K562 (cell line): Measurements from ENCODE around the gene KRTAP10-6. TPM values are rescaled to one million over a fixed set of nuclear protein-coding genes. Genes with fewer than 3 reads are reported as not detected.

ENCODE experiments used
- BDP1 ChIP-seq: IDR thresholded peaks from 3 replicates; pipeline ENCODE4 v1.6.1; 2011; ENCODE audit not compliant: insufficient read length, insufficient read depth
- CXXC5 ChIP-seq: fragments of 250-450 bp; sonication (Bioruptor Pico); IDR thresholded peaks from 2 replicates; pipeline ENCODE4 v1.8.0; 2022; ENCODE audit warnings: inconsistent platforms, mild to moderate bottlenecking, moderate library complexity
- DNMT1 ChIP-seq: fragments of 450-650 bp; IDR thresholded peaks from 2 replicates; pipeline ENCODE4 v1.6.1; 2016; ENCODE audit warnings: antibody characterized with exemption, mild to moderate bottlenecking
- FOXM1 ChIP-seq, 2 experiments: fragments of 450-650 bp in 1 of 2; sonication (generic) in 1 of 2; formaldehyde crosslinking in 1 of 2; IDR thresholded peaks; 2 replicates each; pipeline versions ENCODE4 v1.6.1 to v1.9.0; 2017 to 2022; ENCODE audit warnings: low read depth in 2 of 2, mild to moderate bottlenecking in 2 of 2, missing genetic modification reagents in 1 of 2, moderate library complexity in 1 of 2
- JUND ChIP-seq, 2 experiments: IDR thresholded peaks; 2 replicates in 1 of 2; 3 replicates in 1 of 2; pipeline ENCODE4 v1.6.1; 2011; ENCODE audit warnings: borderline replicate concordance in 2 of 2, low read depth in 2 of 2, low read length in 2 of 2, improper control_type of control experiment in 1 of 2, missing biosample characterization in 1 of 2, missing genetic modification characterization in 1 of 2, missing genetic modification reagents in 1 of 2
- MECOM ChIP-seq: fragments of 250-450 bp; sonication (Bioruptor Pico); IDR thresholded peaks from 2 replicates; pipeline ENCODE4 v1.8.0; 2022; ENCODE audit warnings: inconsistent platforms
- MEF2D ChIP-seq: conservative IDR thresholded peaks from 2 replicates; pipeline ENCODE4 v1.6.1; 2016; ENCODE audit warnings: low read depth, missing genetic modification characterization, missing compliant biosample characterization
- MYC ChIP-seq, 2 experiments: fragments of 250-450 bp in 1 of 2; sonication (Bioruptor Pico) in 1 of 2; IDR thresholded peaks; 2 replicates each; pipeline versions ENCODE4 v1.5.1 to v1.6.1; 2012 to 2021; ENCODE audit warnings: low read depth in 2 of 2, borderline replicate concordance in 1 of 2, improper control_type of control experiment in 1 of 2, low read length in 1 of 2, mild to moderate bottlenecking in 1 of 2, moderate library complexity in 1 of 2
- NR2C1 ChIP-seq, 2 experiments: fragments of 450-650 bp; IDR thresholded peaks; 2 replicates each; pipeline ENCODE4 v1.6.1; 2017; ENCODE audit warnings: mild to moderate bottlenecking in 2 of 2, antibody characterized with exemption in 1 of 2, inconsistent platforms in 1 of 2, missing compliant biosample characterization in 1 of 2, missing genetic modification characterization in 1 of 2
- POLR3G ChIP-seq: IDR thresholded peaks from 2 replicates; pipeline ENCODE4 v1.6.1; 2011; ENCODE audit not compliant: insufficient read length, insufficient replicate concordance; ENCODE audit errors: extremely low read depth
- TRIM28 ChIP-seq: fragments of 450-650 bp; IDR thresholded peaks from 2 replicates; pipeline ENCODE4 v1.6.1; 2017
- ZFX ChIP-seq: sonication (generic); formaldehyde crosslinking; IDR thresholded peaks from 2 replicates; pipeline ENCODE4 v1.8.0; 2022; ENCODE audit warnings: mild to moderate bottlenecking, missing genetic modification reagents, moderate library complexity
- ZNF134 ChIP-seq: fragments of 250-450 bp; sonication (Bioruptor Pico); conservative IDR thresholded peaks from 2 replicates; pipeline ENCODE4 v1.4.0; 2020
- polyA plus RNA-seq, 8 experiments: library from polyadenylated mRNA; depleted of rRNA in 4 of 8; stranded (reverse) in 5 of 8; unstranded in 3 of 8; fragments of >200 nt; fragmentation: Nextera tagmentation in 2 of 8; fragmentation: Illumina TruSeq in 1 of 8; extraction: Ambion mirVana in 2 of 8; extraction: Trizol in 1 of 8; gene quantifications; 2 replicates each; pipeline versions ENCODE4 v1.2.1 to v1.2.3, GENCODE V29; 2011 to 2014; ENCODE audit warnings: inconsistent platforms in 1 of 8, missing spikeins in 1 of 8
- total RNA-seq, 7 experiments: library from RNA; depleted of rRNA in 6 of 7; stranded (reverse); fragments of >200 nt in 6 of 7; fragmentation: Illumina TruSeq in 2 of 7; extraction: Trizol in 2 of 7; gene quantifications; 2 replicates each; pipeline versions ENCODE4 v1.2.1 to v1.2.3, GENCODE V29; 2011 to 2021; ENCODE audit warnings: low replicate concordance in 1 of 7
- TF ChIP-seq, protein P1 (sequence below): fragments of 450-650 bp; IDR thresholded peaks from 2 replicates; pipeline ENCODE4 v1.7.1; 2018; ENCODE audit warnings: mild to moderate bottlenecking, low read depth; ENCODE audit not compliant: partially characterized antibody
- TF ChIP-seq, protein P2 (sequence below): fragments of 250-450 bp; sonication (Bioruptor Pico); IDR thresholded peaks from 2 replicates; pipeline ENCODE4 v1.5.0; 2022; ENCODE audit warnings: mild to moderate bottlenecking
- TF ChIP-seq, protein P3 (sequence below), 2 experiments: fragments of 450-650 bp in 1 of 2; sonication (generic) in 1 of 2; formaldehyde crosslinking in 1 of 2; IDR thresholded peaks in 1 of 2; conservative IDR thresholded peaks in 1 of 2; 2 replicates each; pipeline versions ENCODE4 v1.6.1 to v1.8.1; 2016 to 2023; ENCODE audit warnings: mild to moderate bottlenecking in 2 of 2, moderate library complexity in 2 of 2, inconsistent platforms in 1 of 2, missing genetic modification reagents in 1 of 2
- TF ChIP-seq, protein P4 (sequence below): fragments of 200-800 bp; sonication (Bioruptor generic); IDR thresholded peaks from 2 replicates; pipeline ENCODE4 v1.6.1; 2017; ENCODE audit warnings: missing genetic modification characterization, missing compliant biosample characterization

The KRTAP10-6 gene
- total and polyA plus RNA-seq, 9 of the 15 experiments (the other 6 are each of a cell fraction or from before 2014, with no cell fraction given) = not detected

DNA sequence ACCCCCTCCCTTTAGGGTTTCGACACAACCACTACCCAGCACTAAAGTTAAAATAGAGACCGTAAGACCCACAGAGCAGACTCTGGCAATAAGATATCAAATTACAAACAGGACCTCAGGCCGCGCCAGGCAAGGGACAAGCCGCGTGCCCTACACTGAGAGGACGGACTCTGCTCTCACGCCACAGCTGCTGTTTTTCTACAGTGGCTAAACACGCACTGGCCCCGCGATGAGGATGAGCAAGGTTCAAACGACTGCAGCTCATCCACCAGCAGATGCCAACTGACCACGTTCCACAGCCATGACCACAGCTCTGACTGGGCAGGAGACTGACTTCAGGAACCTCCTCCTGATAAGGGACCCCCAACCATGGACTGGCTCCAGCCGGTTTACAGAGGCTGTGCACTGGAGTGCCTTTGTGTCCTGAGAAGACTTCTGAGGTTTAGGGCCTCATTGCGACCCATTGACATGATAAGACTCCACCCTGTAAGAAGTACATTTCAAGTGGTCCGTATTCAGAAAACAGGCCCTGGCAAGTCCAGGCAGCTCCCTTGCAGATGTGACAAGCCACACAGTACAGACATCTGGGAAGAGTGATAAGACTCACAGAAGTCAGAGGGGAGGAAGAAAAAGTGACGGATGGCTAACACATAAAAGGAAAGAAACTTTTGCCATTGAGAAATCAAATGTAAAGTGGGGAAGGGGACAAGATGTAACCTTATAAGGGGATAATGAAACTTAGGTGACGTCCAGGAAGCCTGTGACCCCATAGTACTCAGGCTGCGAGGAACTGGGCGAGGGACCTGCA, 1.5 kb upstream of the KRTAP10-6 start (continued):
- peak; percentile 79 for TF ChIP-seq MEF2D (tag)
- 0 out of 2 replicates have a peak, but pooled peaks have one; percentile 38 for TF ChIP-seq ZFX (CRISPR knock-in tag)
- no peak for TF ChIP-seq NR2C1 (IDR thresholded peaks at IDR 0.05)
- TF ChIP-seq NR2C1 (tag; IDR thresholded peaks at IDR 0.05) = peak; percentile 74
- TF ChIP-seq, protein P1, sequence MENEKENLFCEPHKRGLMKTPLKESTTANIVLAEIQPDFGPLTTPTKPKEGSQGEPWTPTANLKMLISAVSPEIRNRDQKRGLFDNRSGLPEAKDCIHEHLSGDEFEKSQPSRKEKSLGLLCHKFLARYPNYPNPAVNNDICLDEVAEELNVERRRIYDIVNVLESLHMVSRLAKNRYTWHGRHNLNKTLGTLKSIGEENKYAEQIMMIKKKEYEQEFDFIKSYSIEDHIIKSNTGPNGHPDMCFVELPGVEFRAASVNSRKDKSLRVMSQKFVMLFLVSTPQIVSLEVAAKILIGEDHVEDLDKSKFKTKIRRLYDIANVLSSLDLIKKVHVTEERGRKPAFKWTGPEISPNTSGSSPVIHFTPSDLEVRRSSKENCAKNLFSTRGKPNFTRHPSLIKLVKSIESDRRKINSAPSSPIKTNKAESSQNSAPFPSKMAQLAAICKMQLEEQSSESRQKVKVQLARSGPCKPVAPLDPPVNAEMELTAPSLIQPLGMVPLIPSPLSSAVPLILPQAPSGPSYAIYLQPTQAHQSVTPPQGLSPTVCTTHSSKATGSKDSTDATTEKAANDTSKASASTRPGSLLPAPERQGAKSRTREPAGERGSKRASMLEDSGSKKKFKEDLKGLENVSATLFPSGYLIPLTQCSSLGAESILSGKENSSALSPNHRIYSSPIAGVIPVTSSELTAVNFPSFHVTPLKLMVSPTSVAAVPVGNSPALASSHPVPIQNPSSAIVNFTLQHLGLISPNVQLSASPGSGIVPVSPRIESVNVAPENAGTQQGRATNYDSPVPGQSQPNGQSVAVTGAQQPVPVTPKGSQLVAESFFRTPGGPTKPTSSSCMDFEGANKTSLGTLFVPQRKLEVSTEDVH = no peak
- TF ChIP-seq DNMT1 = no peak
- TF ChIP-seq JUND (IDR thresholded peaks at IDR 0.05; ENCODE audit: borderline replicate concordance, low read depth, low read length) = peak; percentile 54
- TF ChIP-seq JUND (tag; IDR thresholded peaks at IDR 0.05; ENCODE audit: borderline replicate concordance, low read depth, low read length) = peak; percentile 33; the same call in 1 of the 3 replicates
- no peak for TF ChIP-seq BDP1
- peak; percentile 21; the same call in 1 of the 2 replicates for TF ChIP-seq MYC (IDR thresholded peaks at IDR 0.05; ENCODE audit: low read depth, low read length)
- TF ChIP-seq MYC (CRISPR knock-in tag; IDR thresholded peaks at IDR 0.05; ENCODE audit: borderline replicate concordance, low read depth) = no peak
- TF ChIP-seq, protein P2, sequence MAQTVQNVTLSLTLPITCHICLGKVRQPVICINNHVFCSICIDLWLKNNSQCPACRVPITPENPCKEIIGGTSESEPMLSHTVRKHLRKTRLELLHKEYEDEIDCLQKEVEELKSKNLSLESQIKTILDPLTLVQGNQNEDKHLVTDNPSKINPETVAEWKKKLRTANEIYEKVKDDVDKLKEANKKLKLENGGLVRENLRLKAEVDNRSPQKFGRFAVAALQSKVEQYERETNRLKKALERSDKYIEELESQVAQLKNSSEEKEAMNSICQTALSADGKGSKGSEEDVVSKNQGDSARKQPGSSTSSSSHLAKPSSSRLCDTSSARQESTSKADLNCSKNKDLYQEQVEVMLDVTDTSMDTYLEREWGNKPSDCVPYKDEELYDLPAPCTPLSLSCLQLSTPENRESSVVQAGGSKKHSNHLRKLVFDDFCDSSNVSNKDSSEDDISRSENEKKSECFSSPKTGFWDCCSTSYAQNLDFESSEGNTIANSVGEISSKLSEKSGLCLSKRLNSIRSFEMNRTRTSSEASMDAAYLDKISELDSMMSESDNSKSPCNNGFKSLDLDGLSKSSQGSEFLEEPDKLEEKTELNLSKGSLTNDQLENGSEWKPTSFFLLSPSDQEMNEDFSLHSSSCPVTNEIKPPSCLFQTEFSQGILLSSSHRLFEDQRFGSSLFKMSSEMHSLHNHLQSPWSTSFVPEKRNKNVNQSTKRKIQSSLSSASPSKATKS (CRISPR knock-in tag) = no peak
- no peak for TF ChIP-seq POLR3G
- peak; percentile 91 for TF ChIP-seq TRIM28
- TF ChIP-seq, protein P3, sequence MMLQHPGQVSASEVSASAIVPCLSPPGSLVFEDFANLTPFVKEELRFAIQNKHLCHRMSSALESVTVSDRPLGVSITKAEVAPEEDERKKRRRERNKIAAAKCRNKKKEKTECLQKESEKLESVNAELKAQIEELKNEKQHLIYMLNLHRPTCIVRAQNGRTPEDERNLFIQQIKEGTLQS (IDR thresholded peaks at IDR 0.05) = 0 out of 2 replicates have a peak, but pooled peaks have one; percentile 23
- TF ChIP-seq, protein P3 (CRISPR knock-in tag; conservative IDR thresholded peaks at IDR 0.05) = no peak
- TF ChIP-seq FOXM1 (IDR thresholded peaks at IDR 0.05; ENCODE audit: low read depth) = peak; percentile 76
- no peak for TF ChIP-seq FOXM1 (CRISPR knock-in tag; IDR thresholded peaks at IDR 0.05; ENCODE audit: low read depth)
- peak; percentile 59; the same call in 1 of the 2 replicates for TF ChIP-seq CXXC5 (CRISPR knock-in tag)
- TF ChIP-seq, protein P4, sequence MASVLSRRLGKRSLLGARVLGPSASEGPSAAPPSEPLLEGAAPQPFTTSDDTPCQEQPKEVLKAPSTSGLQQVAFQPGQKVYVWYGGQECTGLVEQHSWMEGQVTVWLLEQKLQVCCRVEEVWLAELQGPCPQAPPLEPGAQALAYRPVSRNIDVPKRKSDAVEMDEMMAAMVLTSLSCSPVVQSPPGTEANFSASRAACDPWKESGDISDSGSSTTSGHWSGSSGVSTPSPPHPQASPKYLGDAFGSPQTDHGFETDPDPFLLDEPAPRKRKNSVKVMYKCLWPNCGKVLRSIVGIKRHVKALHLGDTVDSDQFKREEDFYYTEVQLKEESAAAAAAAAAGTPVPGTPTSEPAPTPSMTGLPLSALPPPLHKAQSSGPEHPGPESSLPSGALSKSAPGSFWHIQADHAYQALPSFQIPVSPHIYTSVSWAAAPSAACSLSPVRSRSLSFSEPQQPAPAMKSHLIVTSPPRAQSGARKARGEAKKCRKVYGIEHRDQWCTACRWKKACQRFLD = peak; percentile 91
- TF ChIP-seq MECOM (CRISPR knock-in tag) = 0 out of 2 replicates have a peak, but pooled peaks have one; percentile 29
- TF ChIP-seq ZNF134 (CRISPR knock-in tag) = peak; percentile 49; the same call in 1 of the 2 replicates
